Heart left ventricle (tissue), 16 donors: ENCODE results near the gene PRICKLE2. TPM values are rescaled to one million over a fixed set of nuclear protein-coding genes. Genes with fewer than 3 reads are reported as not detected.

ENCODE experiments used
- ATAC-seq, 4 donors: fragments of 200-7000 bp; cut with Tn5 transposase; one replicate each; pipeline ENCODE4 v1.9.1; 2020 to 2022; ENCODE audit warnings: moderate library complexity in 4 of 4, mild to moderate bottlenecking in 3 of 4, moderate number of reproducible peaks in 1 of 4
- DNase-seq, 5 donors: peaks; one replicate each; pipeline ENCODE4 v3.0.0-alpha.2; 2020
- H3K27ac ChIP-seq, 12 donors: fragments of 200-600 bp; sonication (generic) in 4 of 12; one replicate each; pipeline versions ENCODE4 v1.5.0 to v1.8.0; 2016 to 2022; ENCODE audit warnings: mild to moderate bottlenecking in 2 of 12
- H3K27me3 ChIP-seq, 9 donors: fragments of 200-600 bp; sonication (generic) in 2 of 9; one replicate each; pipeline versions ENCODE4 v1.5.1 to v1.8.0; 2016 to 2022; ENCODE audit warnings: mild to moderate bottlenecking in 3 of 9
- H3K36me3 ChIP-seq, 9 donors: fragments of 200-600 bp; sonication (generic) in 2 of 9; one replicate each; pipeline versions ENCODE4 v1.5.0 to v1.8.0; 2018 to 2022; ENCODE audit warnings: mild to moderate bottlenecking in 2 of 9
- H3K4me1 ChIP-seq, 12 donors: fragments of 200-600 bp; sonication (generic) in 4 of 12; one replicate each; pipeline versions ENCODE4 v1.5.0 to v1.8.0; 2016 to 2022; ENCODE audit warnings: mild to moderate bottlenecking in 3 of 12
- H3K4me3 ChIP-seq, 12 donors: fragments of 200-600 bp; sonication (generic) in 4 of 12; one replicate each; pipeline versions ENCODE4 v1.5.0 to v1.8.0; 2017 to 2022; ENCODE audit warnings: mild to moderate bottlenecking in 9 of 12, moderate library complexity in 4 of 12
- H3K9me3 ChIP-seq, 12 donors: fragments of 200-600 bp; sonication (generic) in 4 of 12; one replicate each; pipeline versions ENCODE4 v1.5.0 to v1.8.0; 2016 to 2022; ENCODE audit warnings: mild to moderate bottlenecking in 1 of 12
- CTCF ChIP-seq, 12 donors: fragments of 200-600 bp; sonication (generic) in 4 of 12; IDR thresholded peaks; one replicate each; pipeline versions ENCODE4 v1.5.0 to v1.8.0; 2018 to 2022; ENCODE audit warnings: antibody characterized with exemption in 12 of 12, mild to moderate bottlenecking in 5 of 12
- POLR2A ChIP-seq, 2 donors: fragments of 450-650 bp; IDR thresholded peaks; one replicate each; pipeline ENCODE4 v1.6.1; 2017; ENCODE audit warnings: antibody characterized with exemption in 2 of 2, mild to moderate bottlenecking in 2 of 2, moderate library complexity in 2 of 2
- WGBS, 4 donors: extraction: QIAGEN DNeasy Blood & Tissue Kit in 2 of 4; methylation state at CpG; one replicate each; pipeline versions ENCODE4 v1.1.5 to v1.1.7; 2013 to 2018; 5-methylcytosine and 5-hydroxymethylcytosine counted together
- intact Hi-C, 10 donors: fragments of 100-400 bp; cut with DNase I; formaldehyde crosslinking; loops; one replicate each; pipeline versions ENCODE4 v1.11.1 to v1.14.2; 2022
- polyA plus RNA-seq, 2 donors: library from polyadenylated mRNA; stranded (reverse); fragments of 200-250 nt; gene quantifications; one replicate each; pipeline ENCODE4 v1.2.3, GENCODE V29; 2013
- total RNA-seq, 9 donors: library from RNA; depleted of rRNA in 2 of 9; stranded (reverse); fragments of >200 nt in 2 of 9; fragmentation: NEBNext Ultra II Directional in 3 of 9; extraction: Animal tissue kit (Norgen Biotek cat#: 25700) in 3 of 9; gene quantifications; one replicate each; pipeline versions ENCODE4 v1.1.0 to v1.2.4, GENCODE V29; 2016 to 2023
- donor health status: ischemic (EF 13 %, LVEDD 7.1; RV severe dilation, severe dysfunction).
- donor health status: healthy with polysubstance abuse.
- donor health status: DM: no; HTN: yes; CAD: no.
- donor health status: DM: no; HTN: no; CAD: no.
- donor health status: ischemic (EF 25% LVEDD 6.9; RV normal size, moderate dysfunction).
- donor health status: ischemic (EF 25% LVEDD 5.7; RV mildly dilated, moderate dysfunction).
- donor health status: healthy.
- donor health status: DM: yes; HTN: yes; CAD: no.
- donor health status: ischemic (EF 35%, LVEDD 5.7; RV mildly dilated, moderate dysfunction).
- donor health status: nonischemic (EF 11% LVEDD 7.7; RV severe dilation, severe dysfunction).
- donor health status: DM: yes; HTN: yes; CAD: no.
- donor health status: PGD.
- donor health status: ischemic (EF 29% LVEDD 5.4; RV normal size, mild dysfunction).
- donor health status: nonischemic (EF 23%, LVEDD 6.1; RV moderate dilation, normal function).

PRICKLE2 gene
- total and polyA plus RNA-seq, 11 donors: 1.5 to 15.2 (median 7.3) TPM

- TF ChIP-seq POLR2A (IDR thresholded peaks at IDR 0.05): no peak
- TF ChIP-seq CTCF (IDR thresholded peaks at IDR 0.05): no peak
- Histone ChIP-seq H3K27me3 (no peaks in the 10 kb centered on the region), H3K4me1 (peaks cover 0 to 10% (median 0%) of the 10 kb centered on the region in 12 donors), H3K36me3 (no peaks in the 10 kb centered on the region), H3K4me3 (no peak overlapping the region), H3K9me3 (no peaks in the 10 kb centered on the region), H3K27ac (no peak overlapping the region)
- intact Hi-C loops: no loop called here
- DNase-seq: no peak
- no peak for ATAC-seq
- 59 to 74% (median 60%) methylated on average over 3 of the region's 3 CpGs for WGBS, 4 donors
Observed at GRCh38 chr3:64054488-64054887, 170.8 kb downstream of the PRICKLE2 start.

GRCh38 chr3:64053581-64053980, 171.7 kb downstream of the PRICKLE2 start:
- DNase-seq (no peak), ATAC-seq (no peak)
- intact Hi-C loops: no loop called here
- Histone ChIP-seq H3K9me3 (no peaks in the 10 kb centered on the region), H3K27ac (no peak overlapping the region), H3K4me1 (peaks cover 0 to 10% (median 0%) of the 10 kb centered on the region in 12 donors), H3K36me3 (no peaks in the 10 kb centered on the region), H3K4me3 (no peak overlapping the region), H3K27me3 (no peaks in the 10 kb centered on the region)
- TF ChIP-seq POLR2A (IDR thresholded peaks at IDR 0.05): no peak
- no peak for TF ChIP-seq CTCF (IDR thresholded peaks at IDR 0.05)
- 47 to 76% (median 58%) methylated on average over 3 of the region's 3 CpGs for WGBS, 4 donors

- H3K4me3 ChIP-seq: no peak overlapping the region
- ATAC-seq: no peak
- no peak for DNase-seq
- intact Hi-C loops: no loop called here
- H3K9me3 ChIP-seq: no peaks in the 10 kb centered on the region
- H3K4me1 ChIP-seq: peaks cover 0 to 10% (median 0%) of the 10 kb centered on the region in 12 donors
- H3K27ac ChIP-seq: no peak overlapping the region
- no peaks in the 10 kb centered on the region for H3K36me3 ChIP-seq
- H3K27me3 ChIP-seq: no peaks in the 10 kb centered on the region
- TF ChIP-seq CTCF (IDR thresholded peaks at IDR 0.05) (no peak), POLR2A (IDR thresholded peaks at IDR 0.05) (no peak)
Observed at GRCh38 chr3:64053117-64053516, 172.1 kb downstream of the PRICKLE2 start.

GRCh38 chr3:64049832-64050231, 175.4 kb downstream of the PRICKLE2 start:
- TF ChIP-seq POLR2A (IDR thresholded peaks at IDR 0.05): no peak
- no peak for TF ChIP-seq CTCF (IDR thresholded peaks at IDR 0.05)
- no peak overlapping the region for H3K27ac ChIP-seq
- intact Hi-C loops: no loop called here
- no peaks in the 10 kb centered on the region for H3K9me3 ChIP-seq
- peaks cover 0 to 10% (median 0%) of the 10 kb centered on the region in 12 donors for H3K4me1 ChIP-seq
- H3K4me3 ChIP-seq: no peak overlapping the region
- H3K36me3 ChIP-seq: no peaks in the 10 kb centered on the region
- DNase-seq (no peak), ATAC-seq (no peak)
- H3K27me3 ChIP-seq: no peaks in the 10 kb centered on the region
- WGBS, 4 donors: 63 to 81% (median 68%) methylated on average over 4 of the region's 4 CpGs
